SK-N-SH treated with all-trans-retinoic acid at 6 μM for 48 hours (cell line): ENCODE measurements around the gene JAKMIP1.

ENCODE experiments used
- ATAC-seq: fragments of 200-7000 bp; cut with Tn5 transposase; 3 replicates; pipeline ENCODE4 v1.9.1; 2020; ENCODE audit warnings: mild to moderate bottlenecking, moderate library complexity
- ARNTL ChIP-seq: fragments of 450-650 bp; formaldehyde crosslinking; IDR thresholded peaks from 2 replicates; pipeline ENCODE4 v1.5.0; 2020; ENCODE audit warnings: low read depth, mild to moderate bottlenecking, moderate library complexity, borderline replicate concordance
- BACH2 ChIP-seq: fragments of 250-450 bp; sonication (Bioruptor Pico); IDR thresholded peaks from 2 replicates; pipeline ENCODE4 v1.9.0; 2021; ENCODE audit warnings: mild to moderate bottlenecking, borderline replicate concordance
- CREB5 ChIP-seq: fragments of 250-450 bp; sonication (Bioruptor Pico); IDR thresholded peaks from 2 replicates; pipeline ENCODE4 v1.5.1; 2020; ENCODE audit warnings: low read depth, mild to moderate bottlenecking, moderate library complexity
- CSDC2 ChIP-seq: fragments of 250-450 bp; sonication (Bioruptor Pico); IDR thresholded peaks from 2 replicates; pipeline ENCODE4 v1.5.0; 2020; ENCODE audit warnings: mild to moderate bottlenecking, moderate library complexity
- CSRNP3 ChIP-seq: fragments of 250-450 bp; sonication (Bioruptor Pico); IDR thresholded peaks from 2 replicates; pipeline ENCODE4 v1.5.1; 2021; ENCODE audit warnings: mild to moderate bottlenecking, moderate library complexity
- ESRRG ChIP-seq: fragments of 250-450 bp; sonication (Bioruptor Pico); IDR thresholded peaks from 2 replicates; pipeline ENCODE4 v1.6.1; 2021; ENCODE audit warnings: mild to moderate bottlenecking
- GLIS3 ChIP-seq: fragments of 250-450 bp; sonication (Bioruptor Pico); IDR thresholded peaks from 2 replicates; pipeline ENCODE4 v1.5.0; 2020; ENCODE audit warnings: mild to moderate bottlenecking, moderate library complexity
- ISL1 ChIP-seq: fragments of 250-450 bp; sonication (Bioruptor Pico); IDR thresholded peaks from 2 replicates; pipeline ENCODE4 v2.1.2; 2022; ENCODE audit warnings: mild to moderate bottlenecking, moderate library complexity
- OSR1 ChIP-seq: fragments of 250-450 bp; sonication (Bioruptor Pico); IDR thresholded peaks from 2 replicates; pipeline ENCODE4 v1.8.0; 2022; ENCODE audit warnings: moderate library complexity, mild to moderate bottlenecking, inconsistent platforms
- PATZ1 ChIP-seq: fragments of 250-450 bp; sonication (Bioruptor Pico); IDR thresholded peaks from 2 replicates; pipeline ENCODE4 v1.8.0; 2020; ENCODE audit warnings: mild to moderate bottlenecking, moderate library complexity, borderline replicate concordance
- POU6F1 ChIP-seq: fragments of 250-450 bp; sonication (Bioruptor Pico); IDR thresholded peaks from 2 replicates; pipeline ENCODE4 v1.8.0; 2021; ENCODE audit warnings: low read depth, mild to moderate bottlenecking, moderate library complexity, borderline replicate concordance
- PPARA ChIP-seq: fragments of 250-450 bp; sonication (Bioruptor Pico); IDR thresholded peaks from 2 replicates; pipeline ENCODE4 v1.5.0; 2020; ENCODE audit warnings: mild to moderate bottlenecking, borderline replicate concordance
- RARB ChIP-seq: fragments of 250-450 bp; sonication (Bioruptor Pico); IDR thresholded peaks from 2 replicates; pipeline ENCODE4 v1.8.0; 2021; ENCODE audit warnings: mild to moderate bottlenecking, moderate library complexity
- SNAI2 ChIP-seq: fragments of 250-450 bp; sonication (Bioruptor Pico); IDR thresholded peaks from 2 replicates; pipeline ENCODE4 v1.5.0; 2020; ENCODE audit warnings: mild to moderate bottlenecking, moderate library complexity
- TCF4 ChIP-seq: fragments of 250-450 bp; sonication (Bioruptor Pico); IDR thresholded peaks from 2 replicates; pipeline ENCODE4 v1.8.0; 2021; ENCODE audit warnings: mild to moderate bottlenecking, moderate library complexity, borderline replicate concordance
- TOX ChIP-seq: fragments of 250-450 bp; sonication (Bioruptor Pico); IDR thresholded peaks from 2 replicates; pipeline ENCODE4 v1.8.0; 2021; ENCODE audit warnings: mild to moderate bottlenecking, moderate library complexity, borderline replicate concordance
- TSHZ2 ChIP-seq: fragments of 250-450 bp; sonication (Bioruptor Pico); IDR thresholded peaks from 2 replicates; pipeline ENCODE4 v1.5.0; 2020; ENCODE audit warnings: mild to moderate bottlenecking, moderate library complexity
- ZC3H10 ChIP-seq: fragments of 250-450 bp; sonication (Bioruptor Pico); IDR thresholded peaks from 2 replicates; pipeline ENCODE4 v1.5.1; 2021; ENCODE audit warnings: mild to moderate bottlenecking, moderate library complexity
- ZFP3 ChIP-seq: fragments of 250-450 bp; sonication (Bioruptor Pico); IDR thresholded peaks from 2 replicates; pipeline ENCODE4 v1.5.0; 2020; ENCODE audit warnings: mild to moderate bottlenecking, moderate library complexity
- ZFP30 ChIP-seq: fragments of 450-650 bp; formaldehyde crosslinking; IDR thresholded peaks from 2 replicates; pipeline ENCODE4 v1.5.0; 2022; ENCODE audit warnings: mild to moderate bottlenecking, moderate library complexity
- ZNF565 ChIP-seq: fragments of 450-650 bp; formaldehyde crosslinking; conservative IDR thresholded peaks from 2 replicates; pipeline ENCODE4 v1.5.0; 2020; ENCODE audit warnings: low read depth, mild to moderate bottlenecking, moderate library complexity
- ZNF70 ChIP-seq: fragments of 450-650 bp; formaldehyde crosslinking; IDR thresholded peaks from 2 replicates; pipeline ENCODE4 v1.5.0; 2020; ENCODE audit warnings: mild to moderate bottlenecking, moderate library complexity
- ZNF8 ChIP-seq: fragments of 450-650 bp; formaldehyde crosslinking; IDR thresholded peaks from 2 replicates; pipeline ENCODE4 v1.5.0; 2020; ENCODE audit warnings: mild to moderate bottlenecking, moderate library complexity

The JAKMIP1 gene

GRCh38 chr4:6224735-6225134 lies 24.4 kb upstream of the JAKMIP1 start:
- no peak for TF ChIP-seq TCF4 (CRISPR knock-in tag)
- no peak for TF ChIP-seq OSR1 (CRISPR knock-in tag)
- TF ChIP-seq CREB5 (CRISPR knock-in tag), result no peak
- TF ChIP-seq TOX (CRISPR knock-in tag), result no peak
- no peak for TF ChIP-seq CSRNP3
- TF ChIP-seq RARB (CRISPR knock-in tag), result no peak
- TF ChIP-seq ZC3H10 (CRISPR knock-in tag), result no peak
- TF ChIP-seq ARNTL, result no peak
- TF ChIP-seq BACH2 (CRISPR knock-in tag), result no peak
- no peak for TF ChIP-seq GLIS3 (CRISPR knock-in tag)
- no peak for TF ChIP-seq PPARA (CRISPR knock-in tag)
- TF ChIP-seq PATZ1, result no peak
- no peak for TF ChIP-seq POU6F1 (CRISPR knock-in tag)
- TF ChIP-seq ZNF8 (CRISPR knock-in tag), result no peak
- TF ChIP-seq ESRRG (CRISPR knock-in tag), result no peak
- TF ChIP-seq ZFP30 (CRISPR knock-in tag), result no peak
- TF ChIP-seq CSDC2 (CRISPR knock-in tag), result no peak
- TF ChIP-seq ISL1, result no peak
- TF ChIP-seq ZNF70 (CRISPR knock-in tag), result no peak
- TF ChIP-seq SNAI2, result no peak
- ATAC-seq, result no peak

- ATAC-seq, result no peak
- TF ChIP-seq CREB5 (CRISPR knock-in tag) (no peak), PPARA (CRISPR knock-in tag) (no peak), ZNF8 (CRISPR knock-in tag) (no peak), TSHZ2 (no peak), CSRNP3 (no peak), ZFP3 (CRISPR knock-in tag) (no peak), RARB (CRISPR knock-in tag) (no peak), POU6F1 (CRISPR knock-in tag) (no peak), ZNF565 (CRISPR knock-in tag) (no peak), OSR1 (CRISPR knock-in tag) (no peak)
These were observed 22.5 kb upstream of the JAKMIP1 start for GRCh38 chr4:6222761-6223292.
